HG02852 (cell line): Measurements from ENCODE around the gene HCN2.
"Not testable (repeated sequence)": the region's sequence is repeated elsewhere in the genome, so short reads cannot be mapped to it uniquely, and the experiment has no call there.

Experiments used
- ATAC-seq: cut with Tn5 transposase; IDR thresholded peaks from one replicate; pipeline ENCODE4 v1.9.1; 2021; ENCODE audit warnings: mild to moderate bottlenecking, moderate library complexity; ENCODE audit not compliant: unreplicated experiment

HCN2 gene

GRCh38 chr19:584240-585001, 5.3 kb upstream of the HCN2 start:
- ATAC-seq, result no peak

DNA sequence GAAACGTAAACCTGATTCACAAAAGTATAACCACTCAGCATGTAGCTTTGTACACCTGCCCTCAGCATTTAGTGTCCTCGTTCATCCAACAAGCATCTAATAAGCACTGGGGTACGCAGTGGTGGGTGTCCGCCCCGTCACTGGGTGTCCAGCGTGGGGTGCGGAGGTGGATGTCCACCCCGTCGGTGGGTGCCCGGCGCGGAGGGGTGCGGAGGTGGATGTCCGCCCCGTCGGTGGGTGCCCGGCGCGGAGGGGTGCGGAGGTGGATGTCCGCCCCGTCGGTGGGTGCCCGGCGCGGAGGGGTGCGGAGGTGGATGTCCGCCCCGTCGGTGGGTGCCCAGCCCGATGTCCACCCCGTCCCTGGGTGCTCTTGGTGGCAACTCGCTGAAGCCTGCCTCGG, 4.5 kb upstream of the HCN2 start:
- ATAC-seq, result not testable (repeated sequence)

GRCh38 chr19:585551-586110, 4.0 kb upstream of the HCN2 start:
- no peak for ATAC-seq

- no peak for ATAC-seq
Measured at GRCh38 chr19:588093-588740, 1.5 kb upstream of the HCN2 start.

DNA sequence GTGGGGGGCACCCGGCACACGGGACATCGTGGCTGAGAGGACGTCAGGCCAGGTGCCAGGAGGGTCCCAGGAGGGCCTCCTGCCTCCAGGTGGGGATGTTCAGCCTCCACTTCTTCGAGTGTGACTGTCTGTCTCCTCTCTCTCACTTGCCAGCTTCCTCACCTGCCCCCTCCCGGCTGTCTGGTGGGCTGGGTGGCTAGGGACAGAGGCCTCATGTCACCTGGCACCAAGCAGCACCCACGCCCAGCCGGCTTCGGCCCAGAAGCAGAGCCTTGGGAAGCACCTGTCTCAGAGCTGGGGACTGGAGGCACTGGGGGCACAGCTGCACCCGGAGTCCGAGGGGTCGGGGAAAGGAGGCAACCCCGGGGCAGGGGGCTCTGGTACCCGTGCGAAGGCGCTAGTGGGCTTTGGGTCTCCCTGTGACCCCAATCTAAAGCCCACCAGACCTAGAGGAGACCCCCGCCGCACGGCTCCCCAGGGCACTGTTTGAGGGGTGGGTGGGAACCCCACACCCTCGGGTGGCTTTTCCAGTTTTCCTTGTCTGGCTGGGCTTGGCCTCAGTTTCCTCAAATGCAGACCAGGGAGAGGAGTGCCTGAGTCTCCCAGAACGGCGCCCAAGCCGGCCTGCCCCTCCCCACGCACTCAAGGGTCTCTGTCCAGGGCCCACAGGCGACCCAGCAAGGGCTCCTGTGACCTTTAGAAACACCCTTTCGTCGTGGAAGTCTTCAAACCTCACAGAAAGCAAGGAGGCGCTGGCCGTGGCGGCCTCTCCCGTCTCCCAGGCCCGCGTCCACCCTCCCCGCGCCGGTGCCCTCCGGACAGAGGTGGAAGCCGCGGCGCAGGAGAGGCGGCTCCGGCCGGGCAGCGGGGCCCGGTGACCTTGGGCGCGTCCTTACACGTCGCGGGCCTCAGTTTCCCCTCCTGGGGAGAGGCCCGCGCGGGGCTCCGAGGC, 664 bp upstream of the HCN2 start:
- ATAC-seq, result no peak

DNA sequence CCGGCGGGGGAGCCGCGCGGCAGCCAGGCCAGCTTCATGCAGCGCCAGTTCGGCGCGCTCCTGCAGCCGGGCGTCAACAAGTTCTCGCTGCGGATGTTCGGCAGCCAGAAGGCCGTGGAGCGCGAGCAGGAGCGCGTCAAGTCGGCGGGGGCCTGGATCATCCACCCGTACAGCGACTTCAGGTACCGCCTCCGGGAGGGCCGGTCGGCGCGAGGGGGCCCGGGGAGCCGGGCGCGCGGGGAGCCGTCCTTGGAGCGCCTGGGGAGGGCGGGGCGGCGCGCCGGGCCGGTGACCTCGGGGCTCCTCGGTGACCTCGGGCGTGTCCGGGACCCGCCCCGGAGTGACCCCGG, 690 bp downstream of the HCN2 start:
- no peak for ATAC-seq

DNA sequence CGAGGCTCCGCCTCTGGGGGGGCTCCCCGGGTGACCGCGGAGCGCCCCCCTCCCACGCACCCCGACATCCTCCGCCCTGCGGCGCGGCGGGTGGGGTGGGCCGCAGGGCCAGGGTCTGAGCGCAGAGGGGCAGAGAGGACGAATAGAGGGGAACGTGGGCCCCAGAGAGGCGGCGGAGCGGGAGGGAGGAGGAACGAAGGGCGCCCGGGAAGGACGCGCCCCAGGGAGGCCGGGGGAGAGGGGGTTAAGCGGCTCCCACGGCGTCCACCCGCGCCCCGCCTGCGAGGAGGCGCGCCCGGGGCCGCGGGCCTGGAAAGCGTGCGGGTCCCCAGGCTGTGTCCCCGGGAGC, 1.0 kb downstream of the HCN2 start:
- no peak for ATAC-seq

DNA sequence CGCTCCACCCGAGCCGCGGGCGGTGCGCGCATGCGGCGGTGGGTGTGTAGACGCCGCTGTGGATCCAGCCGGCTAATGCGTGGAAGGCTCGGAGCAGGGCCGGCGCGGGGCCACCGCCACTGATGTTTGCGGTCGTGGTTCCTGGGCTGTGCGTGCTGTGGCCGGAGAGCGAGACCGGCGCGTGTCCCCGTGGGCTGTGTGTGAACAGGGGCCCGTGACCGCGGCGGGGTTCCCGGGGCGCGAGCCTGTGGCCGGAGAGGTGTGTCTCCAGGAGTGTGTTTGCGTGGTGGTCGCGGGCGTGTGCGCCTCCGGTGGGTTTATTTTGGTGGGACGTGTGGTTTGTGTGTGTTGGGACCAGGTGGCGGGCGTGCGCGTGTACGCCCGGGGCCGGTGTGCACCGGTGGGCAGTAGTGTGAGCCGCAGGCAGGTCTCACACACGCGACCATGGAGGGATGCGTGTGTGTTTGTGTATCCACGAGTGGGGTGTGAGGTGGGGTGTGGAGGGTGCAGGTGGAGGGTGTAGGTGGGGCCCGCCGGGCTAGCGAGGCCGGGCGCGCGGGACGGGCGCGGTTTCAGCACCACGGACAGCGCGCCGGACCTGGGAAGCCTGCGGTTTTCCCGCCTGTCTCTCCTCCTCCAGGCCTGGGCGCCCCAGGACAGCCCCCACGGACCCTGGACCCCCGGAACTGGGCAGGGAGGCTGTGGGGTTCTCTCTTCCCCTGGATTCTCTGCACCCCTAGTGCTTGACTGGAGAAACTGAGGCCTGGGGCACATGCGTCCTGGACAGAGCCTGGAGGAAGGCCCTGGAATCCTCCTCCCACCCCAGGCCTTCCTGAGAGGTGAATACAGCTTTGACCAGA, 1.6 kb downstream of the HCN2 start:
- ATAC-seq, result no peak

GRCh38 chr19:592101-592500, 2.4 kb downstream of the HCN2 start:
- ATAC-seq, result no peak

GRCh38 chr19:593055-593454, 3.4 kb downstream of the HCN2 start:
- no peak for ATAC-seq

DNA sequence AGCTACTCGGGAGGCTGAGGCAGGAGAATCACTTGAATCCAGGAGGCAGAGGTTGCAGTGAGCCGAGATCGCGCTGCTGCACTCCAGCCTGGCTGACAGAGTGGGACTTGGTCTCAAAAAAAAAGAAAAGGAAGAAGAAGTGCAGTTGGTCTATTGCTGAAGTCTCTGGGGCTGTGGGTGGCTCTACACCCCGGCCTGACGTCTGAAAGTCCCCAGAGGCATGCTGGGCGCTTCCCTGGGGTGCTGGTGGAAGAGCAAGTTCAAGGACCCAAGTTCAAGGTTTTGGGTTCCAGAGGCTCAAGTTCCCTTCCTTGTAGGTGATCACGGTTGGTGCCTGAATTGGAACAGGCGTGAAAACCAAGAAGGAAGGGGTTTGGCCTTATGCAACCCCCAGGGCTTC, 3.8 kb downstream of the HCN2 start:
- no peak for ATAC-seq

- ATAC-seq, result no peak
Measured at GRCh38 chr19:594265-594870, 4.7 kb downstream of the HCN2 start.

DNA sequence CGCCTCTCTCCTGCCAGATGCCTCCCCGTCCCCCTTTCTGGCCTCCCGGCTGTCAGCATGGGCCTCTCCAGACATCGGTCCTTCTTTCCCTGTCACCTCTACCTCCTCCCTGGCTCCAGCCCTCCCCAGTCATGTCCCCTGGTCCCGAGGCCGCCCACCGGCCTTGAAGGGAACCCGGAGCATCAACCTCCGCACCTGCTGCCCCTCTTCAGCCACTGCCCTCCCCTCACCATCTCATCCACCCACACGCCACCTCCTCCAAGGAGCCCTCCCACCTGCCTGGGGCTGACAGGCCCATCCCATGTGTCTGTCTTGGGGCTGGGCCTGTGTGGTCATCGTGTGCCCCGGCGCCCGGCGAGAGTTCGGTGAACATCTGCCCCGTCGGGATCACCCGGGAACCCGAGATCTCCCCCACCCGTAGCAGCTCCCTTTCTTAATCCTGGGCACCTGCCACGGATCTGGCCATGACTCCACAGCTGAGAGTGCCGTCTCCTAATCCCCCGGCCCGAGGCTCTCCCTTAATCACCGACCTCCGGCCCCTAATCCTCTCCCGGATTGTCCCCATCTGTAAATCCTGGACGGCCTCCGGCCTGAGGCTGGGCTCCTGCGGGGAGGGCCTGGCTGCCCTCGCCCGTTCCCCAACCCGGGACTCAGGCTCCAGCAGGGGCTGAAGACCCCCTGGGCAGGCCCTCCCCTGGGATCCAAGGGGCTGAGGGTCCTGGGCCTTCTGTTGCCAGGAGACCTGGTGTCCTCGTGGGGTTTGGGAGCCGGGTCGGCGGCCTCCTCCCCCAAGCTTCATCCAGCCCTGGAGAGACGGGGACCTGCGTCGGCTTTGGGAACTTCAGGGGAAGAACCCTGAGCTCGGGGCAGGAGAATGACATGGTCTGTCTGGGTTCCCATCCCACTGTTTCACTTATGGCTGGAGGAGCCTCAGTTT, 5.9 kb downstream of the HCN2 start:
- no peak for ATAC-seq

DNA sequence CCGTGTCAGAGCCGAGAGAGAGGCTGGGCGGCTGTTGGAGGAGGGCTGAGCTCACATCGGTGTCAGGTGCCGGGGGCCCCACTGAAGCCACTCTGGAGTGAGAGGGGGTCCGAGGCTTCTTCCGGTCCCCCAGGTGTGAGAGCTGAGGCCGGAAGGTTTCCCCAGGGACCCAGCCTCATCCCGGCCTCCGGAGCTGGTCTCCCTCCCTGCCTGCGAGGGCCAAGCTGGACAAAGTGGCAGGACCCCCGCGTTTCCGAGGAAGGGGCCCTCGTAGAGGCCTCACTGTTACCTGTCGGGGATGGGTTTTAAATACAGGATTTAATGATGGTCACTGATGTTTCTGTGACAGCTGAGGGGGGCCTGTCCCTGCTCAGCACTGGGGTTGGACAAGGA, 6.6 kb downstream of the HCN2 start:
- ATAC-seq, result no peak

- ATAC-seq, result no peak
Measured at GRCh38 chr19:597406-598315, 8.0 kb downstream of the HCN2 start.

DNA sequence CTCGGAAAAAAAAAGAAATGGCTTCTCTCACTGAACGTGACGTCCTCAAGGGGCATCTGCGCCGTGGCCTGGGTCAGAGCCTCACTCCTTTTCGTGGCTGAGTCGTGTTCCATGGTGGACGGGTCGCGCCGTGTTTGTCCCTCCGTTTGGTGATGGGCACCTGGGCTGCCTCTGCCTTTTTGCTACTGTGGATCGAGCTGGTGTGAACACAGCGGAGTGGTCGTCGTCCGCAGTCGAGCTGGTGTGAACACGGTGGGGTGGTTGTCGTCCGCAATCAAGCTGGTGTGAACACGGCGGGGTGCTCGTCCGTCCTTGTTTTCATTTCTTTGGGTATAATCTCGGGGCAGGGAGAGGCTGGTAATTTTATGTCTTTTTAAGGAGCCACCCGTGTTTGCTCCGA, 11.6 kb downstream of the HCN2 start:
- no peak for ATAC-seq

DNA sequence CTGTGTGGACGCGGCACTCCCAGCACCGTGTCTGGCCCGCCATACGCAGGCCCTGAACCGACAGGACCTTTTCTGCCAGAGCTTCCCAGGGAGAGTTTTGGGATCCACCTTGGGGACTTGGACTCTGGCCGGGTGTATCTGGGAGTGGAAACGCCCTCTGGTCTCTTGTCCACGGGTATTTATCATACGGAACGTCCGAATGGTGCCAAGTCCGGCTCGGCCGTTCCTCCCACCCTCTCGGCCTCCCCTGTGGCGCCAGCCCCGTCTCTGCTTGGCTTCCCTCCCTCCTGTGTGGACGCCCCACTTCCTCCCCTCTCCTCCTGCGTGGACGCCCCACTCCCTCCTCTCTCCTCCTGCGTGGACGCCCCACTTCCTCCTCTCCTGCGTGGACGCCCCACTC, 12.1 kb downstream of the HCN2 start:
- ATAC-seq, result no peak
